Femur (tissue), 1 donor: ENCODE data around the gene SNRPD3.
"Not testable (repeated sequence)": the region's sequence is repeated elsewhere in the genome, so short reads cannot be mapped to it uniquely, and the experiment has no call there.

ENCODE experiments used
- DNase-seq: peaks from one replicate; pipeline ENCODE4 v3.0.0-alpha.2; 2017

SNRPD3 gene

GRCh38 chr22:24555165-24556039 is at the start of gene SNRPD3:
Gene SNRPD3, plus strand, starts transcription at chr22:24555999. Its CDS starts 1,676 bp downstream, at chr22:24557675.
- peak; percentile 100 for DNase-seq

GRCh38 chr22:24506802-24507438 is 48.9 kb upstream of the SNRPD3 start:
- DNase-seq, result no peak

DNA sequence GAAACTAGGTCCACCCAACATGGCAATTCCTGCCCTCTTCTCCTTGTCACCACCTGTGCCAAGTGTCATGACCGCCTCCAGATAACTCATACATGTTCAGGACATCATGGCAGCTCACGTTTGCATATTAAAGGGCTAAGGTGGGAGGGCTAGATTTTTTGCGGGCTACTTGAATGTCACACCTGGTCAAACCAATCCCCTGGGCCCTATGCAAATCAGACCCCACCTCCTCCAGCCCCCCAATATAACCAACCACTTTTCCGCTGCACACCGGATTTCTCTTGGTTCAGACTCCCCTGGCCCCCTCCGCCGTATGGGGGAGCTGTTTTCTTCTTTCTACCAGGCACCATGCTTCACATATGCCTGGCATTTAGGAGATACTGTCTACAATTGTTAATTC is 48.1 kb upstream of the SNRPD3 start:
- DNase-seq, result no peak

GRCh38 chr22:24510637-24511625 is 44.9 kb upstream of the SNRPD3 start:
- DNase-seq, result no peak

DNA sequence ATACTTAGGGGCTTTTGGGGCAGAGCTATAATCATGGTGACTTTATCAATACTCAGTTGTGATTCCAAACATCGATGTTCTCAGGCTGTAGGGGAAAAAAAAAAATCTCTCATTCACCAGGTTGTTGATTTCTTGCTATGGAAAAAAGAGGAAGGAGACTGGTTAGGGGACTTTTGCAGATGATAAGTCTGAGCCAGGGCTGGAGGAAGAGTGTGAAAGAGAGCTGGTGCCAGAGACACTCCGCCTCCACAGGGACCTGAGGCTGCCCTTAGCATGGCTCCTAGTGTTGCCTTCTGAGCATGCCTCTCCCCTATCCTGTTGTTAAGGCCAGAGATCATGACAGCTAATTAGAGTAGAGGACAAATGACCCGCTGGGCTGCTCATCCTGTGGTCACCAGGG is 43.8 kb upstream of the SNRPD3 start:
- DNase-seq, result no peak

GRCh38 chr22:24513378-24514240 is 42.2 kb upstream of the SNRPD3 start:
- DNase-seq, result no peak

DNA sequence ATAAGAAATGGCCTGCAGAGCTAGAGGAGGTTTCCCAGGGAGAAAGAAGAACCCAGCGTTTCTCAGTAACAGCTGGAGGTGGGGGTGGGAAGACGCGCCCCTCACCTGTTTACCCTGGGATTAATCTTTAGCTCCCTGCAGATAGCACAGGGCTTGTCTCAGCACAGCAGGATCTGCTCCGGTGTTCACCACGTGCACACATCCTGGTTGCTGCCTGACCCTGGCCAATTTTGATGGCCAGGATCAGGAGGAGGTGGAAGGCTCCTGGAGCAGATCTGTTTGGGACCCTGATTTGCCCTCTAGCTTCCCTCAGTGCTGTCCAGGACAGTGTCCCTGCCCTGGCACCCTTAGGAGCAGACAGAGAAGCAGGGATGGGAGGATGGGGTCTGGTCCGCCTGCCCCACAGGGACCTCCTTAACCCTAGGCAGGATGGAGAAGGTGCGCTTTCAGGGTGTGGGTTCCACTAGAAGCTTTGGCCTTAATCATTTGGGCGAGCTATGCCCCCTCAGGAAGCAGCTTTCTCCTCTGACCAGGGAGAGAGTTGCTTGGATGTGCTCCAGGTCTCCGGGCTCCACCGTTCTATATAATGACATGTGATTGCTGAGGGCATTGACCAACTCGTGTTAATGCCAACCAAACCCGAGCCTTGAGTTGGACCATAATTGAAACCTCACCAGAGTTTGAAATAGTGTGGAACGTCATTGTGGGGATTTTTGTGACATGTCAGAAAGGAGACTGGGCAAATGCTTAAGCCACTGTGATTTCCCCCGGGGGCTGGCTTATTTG is 41.4 kb upstream of the SNRPD3 start:
- peak; percentile 62 for DNase-seq

DNA sequence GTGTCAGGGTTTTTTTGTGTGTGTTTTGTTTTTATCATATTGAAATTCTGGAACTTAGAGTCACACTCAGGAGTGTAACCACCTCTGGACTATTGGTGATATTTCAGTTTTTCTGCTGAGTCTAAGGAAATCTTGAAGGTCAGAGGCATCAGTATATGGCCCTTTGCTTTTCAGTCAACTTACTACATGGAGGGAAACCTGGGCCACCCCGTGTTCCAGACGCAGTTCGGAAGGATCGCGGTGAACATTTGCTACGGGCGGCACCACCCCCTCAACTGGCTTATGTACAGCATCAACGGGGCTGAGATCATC is 40.8 kb upstream of the SNRPD3 start:
- no peak for DNase-seq

GRCh38 chr22:24516301-24516737 is 39.5 kb upstream of the SNRPD3 start:
- DNase-seq, result peak; percentile 64

DNA sequence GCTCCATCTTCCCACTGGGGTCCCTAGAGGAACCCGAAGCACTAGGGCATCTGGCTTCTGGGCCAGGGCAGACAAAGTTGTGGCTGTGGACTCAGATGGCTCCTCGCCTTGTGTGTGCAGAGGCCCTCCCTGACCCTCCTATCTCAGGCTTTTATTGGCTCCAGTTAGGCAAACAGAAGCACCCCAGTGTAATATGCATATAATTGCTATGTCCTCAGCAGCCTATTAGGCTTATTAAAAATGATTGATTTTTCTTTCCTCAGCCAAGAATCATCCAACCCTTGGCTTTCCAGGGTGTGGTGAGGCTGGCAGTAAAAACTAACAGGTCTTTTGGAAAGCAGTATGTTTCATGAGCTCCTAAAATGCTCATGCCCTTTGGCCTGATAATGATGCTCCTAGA is 38.4 kb upstream of the SNRPD3 start:
- DNase-seq, result no peak

DNA sequence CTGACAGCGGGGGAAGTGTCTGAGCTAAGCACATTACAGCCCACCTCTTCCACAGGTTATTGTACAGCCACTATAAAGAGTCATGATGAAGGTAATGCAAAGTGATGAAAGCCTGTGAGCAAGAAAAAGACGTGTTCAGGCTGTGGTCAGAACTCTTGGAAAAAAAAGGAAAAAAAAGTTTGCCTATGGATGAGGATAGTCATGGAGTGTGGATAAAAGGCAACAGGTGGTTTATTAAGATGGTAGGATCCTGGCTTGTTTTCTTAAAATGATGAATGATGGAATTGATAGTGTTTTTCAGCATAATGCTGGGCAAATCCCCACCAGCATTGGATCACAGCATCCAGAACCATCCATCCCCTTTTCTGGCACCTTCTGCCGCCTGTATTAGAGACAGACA is 37.6 kb upstream of the SNRPD3 start:
- DNase-seq, result no peak

DNA sequence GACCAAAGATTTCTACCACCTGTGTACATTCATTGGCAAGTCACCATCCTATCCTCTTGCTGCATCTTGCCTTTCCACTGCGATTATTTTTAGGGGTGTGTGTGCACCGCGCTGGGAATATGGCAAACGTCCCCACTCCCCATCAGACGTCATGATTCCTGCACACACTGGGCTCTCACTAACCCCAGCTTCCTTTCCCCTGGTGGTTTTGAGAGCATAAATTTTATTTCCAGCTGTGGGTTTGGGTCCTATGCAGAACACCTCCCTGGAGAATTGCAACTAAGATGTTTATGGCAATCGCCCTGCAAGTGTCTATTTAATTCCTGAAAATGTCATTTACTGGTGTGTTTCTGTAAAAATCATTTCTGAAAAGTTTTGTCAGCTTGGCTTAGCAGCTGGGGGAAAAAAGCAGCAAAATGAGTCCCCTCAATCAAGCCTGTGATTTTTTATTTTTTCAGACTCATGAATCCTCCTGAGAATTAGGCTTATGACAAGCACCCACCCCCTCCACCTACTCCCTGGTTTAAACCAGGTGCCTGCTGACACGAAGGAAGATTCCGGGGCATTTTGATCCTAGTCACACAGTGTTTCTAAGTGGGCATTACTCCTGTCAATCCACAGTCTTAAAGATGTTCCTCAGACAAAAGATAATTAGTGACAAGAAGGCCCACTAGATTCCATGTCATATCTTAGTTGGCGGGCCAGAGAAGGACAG is 36.9 kb upstream of the SNRPD3 start:
- DNase-seq, result no peak

GRCh38 chr22:24519496-24519895 is 36.3 kb upstream of the SNRPD3 start:
- no peak for DNase-seq

DNA sequence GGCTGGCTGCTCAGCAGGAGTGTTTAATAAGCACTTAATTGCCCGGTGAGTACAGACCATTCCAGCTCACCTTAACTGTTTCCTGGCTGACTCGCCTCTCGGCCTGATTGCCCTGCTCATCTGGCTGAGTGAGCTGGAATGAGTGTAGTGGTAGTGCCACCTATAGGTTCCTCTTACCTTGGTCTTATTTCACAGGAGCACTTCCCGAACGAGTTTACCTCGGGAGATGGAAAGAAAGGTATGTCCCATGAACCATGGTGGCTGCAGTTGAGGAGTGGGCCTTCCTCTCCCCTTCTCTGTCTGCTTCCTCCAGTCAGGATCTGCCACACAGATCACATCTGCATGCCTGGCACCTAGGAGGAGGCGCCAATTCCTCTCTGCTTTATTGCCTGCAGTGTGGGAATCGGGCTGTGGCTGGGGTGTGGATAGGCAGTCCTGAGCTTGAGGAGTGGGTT is 34.0 kb upstream of the SNRPD3 start:
- no peak for DNase-seq

DNA sequence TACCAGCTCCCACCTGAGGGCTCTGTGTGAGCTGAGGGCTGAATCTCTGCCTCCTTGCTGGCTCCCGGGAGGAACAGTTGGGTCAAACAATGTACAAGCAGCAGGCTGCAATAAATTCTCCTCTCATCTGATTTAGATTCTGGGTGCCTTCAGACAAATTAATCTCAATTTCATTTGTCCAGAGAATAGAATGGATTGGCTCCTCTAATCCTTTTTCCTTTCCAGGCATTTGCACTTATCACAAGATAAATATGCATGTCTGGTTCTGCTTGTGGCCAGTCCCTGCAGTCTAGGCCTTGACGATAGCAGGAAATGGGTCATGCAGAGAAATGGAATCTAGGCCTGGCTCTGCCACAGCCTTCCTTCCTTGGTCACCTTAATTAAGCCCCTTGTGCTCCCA is 31.9 kb upstream of the SNRPD3 start:
- DNase-seq, result no peak

DNA sequence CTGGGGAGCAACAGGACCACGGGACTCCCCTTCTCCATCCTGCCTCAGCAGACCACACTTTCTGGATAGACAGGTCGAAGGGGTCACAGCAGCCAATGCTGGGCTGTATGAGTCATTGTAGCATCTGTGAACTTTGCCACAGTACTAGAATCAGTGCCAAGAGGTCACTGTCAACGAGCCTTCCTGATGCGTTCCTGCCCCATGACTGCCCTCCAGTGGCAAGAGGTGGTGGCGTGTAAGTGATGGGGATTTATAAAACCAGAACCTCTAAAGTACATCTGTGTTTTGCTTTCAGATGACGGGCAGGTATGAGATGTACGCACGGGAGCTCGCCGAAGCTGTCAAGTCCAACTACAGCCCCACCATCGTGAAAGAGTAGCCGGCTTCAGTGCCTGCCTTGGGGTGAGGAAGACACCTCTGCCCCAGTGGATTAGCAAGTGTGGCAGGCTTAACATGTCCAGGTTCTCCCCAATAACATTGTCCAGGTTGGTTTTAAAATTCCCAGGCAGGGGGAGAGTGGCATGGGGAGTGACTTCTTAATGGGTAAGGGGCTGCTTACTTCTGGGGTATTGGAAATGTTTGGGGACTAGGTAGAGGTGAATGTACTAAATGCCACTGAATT is 30.3 kb upstream of the SNRPD3 start:
- peak; percentile 75 for DNase-seq

- no peak for DNase-seq
These were observed 29.6 kb upstream of the SNRPD3 start for GRCh38 chr22:24526191-24526590.

DNA sequence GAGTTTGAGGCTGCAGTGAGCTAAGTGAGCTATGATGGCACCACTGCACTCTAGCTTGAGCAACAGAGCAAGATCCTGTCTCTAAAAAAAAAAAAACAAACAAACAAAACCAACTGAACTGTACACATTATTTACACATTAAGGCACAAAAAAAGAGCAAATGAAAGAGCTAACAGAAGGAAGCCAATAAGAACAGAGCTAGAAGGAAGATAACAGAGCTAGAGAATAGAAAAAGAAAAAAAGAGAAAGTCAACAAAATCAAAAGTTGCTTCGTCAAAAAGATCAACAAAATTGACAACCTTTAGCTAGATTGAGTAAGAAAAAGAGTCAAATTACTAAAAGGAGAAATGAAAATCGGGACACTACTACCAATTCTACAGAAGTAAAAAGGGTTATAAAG is 25.9 kb upstream of the SNRPD3 start:
- no peak for DNase-seq

DNA sequence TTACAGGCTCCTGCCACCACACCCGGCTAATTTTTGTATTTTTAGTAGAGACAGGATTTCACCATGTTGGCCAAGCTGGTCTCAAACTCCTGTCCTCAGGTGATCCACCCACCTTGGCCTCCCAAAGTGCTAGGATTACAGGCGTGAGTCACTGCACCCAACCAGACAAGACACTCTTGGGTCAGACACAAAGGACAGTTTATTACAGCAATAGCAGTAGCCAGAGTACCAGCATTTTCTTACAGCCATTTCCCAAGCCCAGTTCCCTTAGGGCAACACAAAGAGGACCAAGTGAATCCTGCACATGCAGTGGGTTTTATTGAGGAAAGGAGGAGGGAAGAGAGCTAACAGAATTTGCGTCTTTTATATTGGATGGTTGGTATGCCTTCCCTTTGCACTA is 24.8 kb upstream of the SNRPD3 start:
- DNase-seq, result not testable (repeated sequence)

DNA sequence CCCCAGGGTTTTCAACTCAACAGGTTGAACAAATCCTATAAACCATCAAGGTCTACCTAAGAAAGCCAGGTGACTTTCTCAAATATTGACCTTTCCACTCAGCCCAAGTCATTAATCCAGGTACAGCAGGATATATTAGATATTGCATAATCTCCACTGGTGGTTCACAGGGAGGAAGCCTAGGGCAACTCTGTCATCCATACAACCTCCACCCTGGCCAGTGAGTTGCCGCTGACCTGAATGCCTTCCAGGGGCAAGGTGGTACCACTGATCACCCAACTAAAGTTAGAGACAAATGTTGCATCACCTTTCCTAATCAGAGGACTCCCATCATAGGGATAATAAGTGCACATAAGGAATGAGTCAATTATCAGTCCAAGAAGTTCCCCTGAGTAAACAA is 23.7 kb upstream of the SNRPD3 start:
- no peak for DNase-seq
